GM23338 (cell line): Measurements from ENCODE around the gene MCCC1. TPM values are rescaled to one million over a fixed set of nuclear protein-coding genes. Genes with fewer than 3 reads are reported as not detected.

ENCODE experiments used
- ATAC-seq: fragments of 200-7000 bp; cut with Tn5 transposase; 3 replicates; pipeline ENCODE4 v1.9.1; 2020
- DNase-seq: peaks from one replicate; pipeline ENCODE4 v3.0.0-alpha.2; 2015; ENCODE audit warnings: low spot score
- H2AFZ ChIP-seq: fragments of 200-600 bp; sonication (generic); 2 replicates; pipeline ENCODE4 v1.8.0; 2016; ENCODE audit warnings: antibody characterized with exemption, mild to moderate bottlenecking, moderate library complexity
- H3F3A ChIP-seq: fragments of 200-600 bp; sonication (generic); replicated peaks from 2 replicates; pipeline ENCODE4 v1.8.0; 2017; ENCODE audit warnings: antibody characterized with exemption, mixed run types, low read depth
- H3K27ac ChIP-seq: fragments of 200-600 bp; sonication (generic); 2 replicates; pipeline ENCODE4 v1.6.1; 2016; ENCODE audit warnings: low read depth
- H3K27me3 ChIP-seq: fragments of 200-600 bp; sonication (generic); 2 replicates; pipeline ENCODE4 v1.8.0; 2016; ENCODE audit warnings: mild to moderate bottlenecking, mixed run types, moderate library complexity; ENCODE audit not compliant: insufficient read depth
- H3K36me3 ChIP-seq: fragments of 200-600 bp; sonication (generic); 2 replicates; pipeline ENCODE4 v1.8.0; 2016; ENCODE audit warnings: mild to moderate bottlenecking; ENCODE audit not compliant: insufficient read depth
- H3K4me1 ChIP-seq: fragments of 200-600 bp; sonication (generic); 2 replicates; pipeline ENCODE4 v1.8.0; 2016; ENCODE audit warnings: mild to moderate bottlenecking, moderate library complexity; ENCODE audit not compliant: insufficient read depth
- H3K4me2 ChIP-seq: fragments of 200-600 bp; sonication (generic); 2 replicates; pipeline ENCODE4 v1.7.1; 2017; ENCODE audit warnings: mixed run types
- H3K4me3 ChIP-seq: fragments of 200-600 bp; sonication (generic); 2 replicates; pipeline ENCODE4 v1.6.1; 2016; ENCODE audit warnings: mixed run types
- H3K79me2 ChIP-seq: fragments of 200-600 bp; sonication (generic); replicated peaks from 2 replicates; pipeline ENCODE4 v1.8.0; 2017; ENCODE audit warnings: mild to moderate bottlenecking; ENCODE audit not compliant: insufficient read depth
- H3K9me2 ChIP-seq: fragments of 200-600 bp; sonication (generic); 2 replicates; pipeline ENCODE4 v1.8.0; 2017; ENCODE audit not compliant: insufficient read depth
- H4K20me1 ChIP-seq: fragments of 200-600 bp; sonication (generic); replicated peaks from 2 replicates; pipeline ENCODE4 v1.8.0; 2017; ENCODE audit warnings: mild to moderate bottlenecking; ENCODE audit not compliant: insufficient read depth
- H3K27ac Mint-ChIP-seq: 2 replicates; pipeline ENCODE4 v1.8.0; 2020; ENCODE audit warnings: inconsistent platforms, mild to moderate bottlenecking, moderate library complexity, mixed read lengths
- H3K27me3 Mint-ChIP-seq: 3 replicates; pipeline ENCODE4 v1.8.0; 2022; ENCODE audit warnings: low read depth, mild to moderate bottlenecking, moderate library complexity, mixed read lengths, inconsistent platforms; ENCODE audit not compliant: insufficient read depth, poor library complexity
- H3K36me3 Mint-ChIP-seq: 3 replicates; pipeline ENCODE4 v1.8.0; 2021; ENCODE audit warnings: low read depth, mild to moderate bottlenecking, inconsistent platforms, moderate library complexity, mixed read lengths
- H3K4me1 Mint-ChIP-seq: 3 replicates; pipeline ENCODE4 v1.8.0; 2020; ENCODE audit warnings: mild to moderate bottlenecking, inconsistent platforms, mixed read lengths
- H3K4me3 Mint-ChIP-seq: 3 replicates; pipeline ENCODE4 v1.8.0; 2021; ENCODE audit warnings: moderate library complexity, mild to moderate bottlenecking, inconsistent platforms, mixed read lengths
- H3K9me3 Mint-ChIP-seq: 3 replicates; pipeline ENCODE4 v1.8.0; 2020; ENCODE audit warnings: moderate library complexity, mild to moderate bottlenecking, inconsistent platforms, mixed read lengths
- CREB1 ChIP-seq: fragments of 250-450 bp; sonication (Bioruptor Pico); IDR thresholded peaks from 2 replicates; pipeline ENCODE4 v1.5.0; 2020; ENCODE audit warnings: low read depth, mild to moderate bottlenecking, moderate library complexity
- ETS1 ChIP-seq: IDR thresholded peaks from 2 replicates; pipeline ENCODE4 v1.6.1; 2016; ENCODE audit warnings: antibody characterized with exemption
- EZH2phosphoT487 ChIP-seq: fragments of 200-600 bp; sonication (generic); IDR thresholded peaks from one replicate; pipeline ENCODE4 v1.8.1; 2018; ENCODE audit warnings: antibody characterized with exemption; ENCODE audit not compliant: unreplicated experiment
- JUNB ChIP-seq: IDR thresholded peaks from one replicate; pipeline ENCODE4 v1.6.1; 2016; ENCODE audit warnings: antibody characterized with exemption; ENCODE audit not compliant: unreplicated experiment
- NANOG ChIP-seq: IDR thresholded peaks from 2 replicates; pipeline ENCODE4 v1.6.1; 2016; ENCODE audit warnings: antibody characterized with exemption, borderline replicate concordance
- POLR2AphosphoS5 ChIP-seq: IDR thresholded peaks from 2 replicates; pipeline ENCODE4 v1.6.1; 2016; ENCODE audit warnings: antibody characterized with exemption, low read depth
- STAT1 ChIP-seq: IDR thresholded peaks from one replicate; pipeline ENCODE4 v1.6.1; 2016; ENCODE audit warnings: antibody characterized with exemption; ENCODE audit not compliant: unreplicated experiment
- ZNF331 ChIP-seq: fragments of 250-450 bp; sonication (Bioruptor Pico); IDR thresholded peaks from 2 replicates; pipeline ENCODE4 v1.5.0; 2020; ENCODE audit warnings: low read depth, mild to moderate bottlenecking, moderate library complexity
- polyA plus RNA-seq: library from polyadenylated mRNA; unstranded; fragments of >200 nt; fragmentation: Nextera tagmentation; extraction: Ambion mirVana; gene quantifications from 2 replicates; pipeline ENCODE4 v1.2.1, GENCODE V29; 2016
- total RNA-seq: library from RNA; depleted of rRNA; stranded (reverse); fragments of >200 nt; shearing (Covaris generic); gene quantifications from 2 replicates; pipeline ENCODE4 v1.2.3, GENCODE V29; 2014
- TF ChIP-seq, protein P1 (sequence below), 2 experiments: fragments of 200-600 bp in 1 of 2; sonication (generic) in 1 of 2; conservative IDR thresholded peaks; 2 replicates each; pipeline versions ENCODE4 v1.5.1 to v1.6.1; 2016 to 2017; ENCODE audit warnings: antibody characterized with exemption in 2 of 2, low read depth in 2 of 2, mild to moderate bottlenecking in 2 of 2, moderate library complexity in 1 of 2

The MCCC1 gene
- total and polyA plus RNA-seq, 2 experiments from 2014 or later = 20.2 to 24.2 TPM

- H3K36me3 Mint-ChIP-seq = peaks cover 41% of the 10 kb centered on the region
- no peaks in the 10 kb centered on the region for H3K9me3 Mint-ChIP-seq
- TF ChIP-seq EZH2phosphoT487 (no peak), POLR2AphosphoS5 (no peak), ZNF331 (no peak), CREB1 (CRISPR knock-in tag) (no peak), ETS1 (no peak)
- TF ChIP-seq, protein P1, sequence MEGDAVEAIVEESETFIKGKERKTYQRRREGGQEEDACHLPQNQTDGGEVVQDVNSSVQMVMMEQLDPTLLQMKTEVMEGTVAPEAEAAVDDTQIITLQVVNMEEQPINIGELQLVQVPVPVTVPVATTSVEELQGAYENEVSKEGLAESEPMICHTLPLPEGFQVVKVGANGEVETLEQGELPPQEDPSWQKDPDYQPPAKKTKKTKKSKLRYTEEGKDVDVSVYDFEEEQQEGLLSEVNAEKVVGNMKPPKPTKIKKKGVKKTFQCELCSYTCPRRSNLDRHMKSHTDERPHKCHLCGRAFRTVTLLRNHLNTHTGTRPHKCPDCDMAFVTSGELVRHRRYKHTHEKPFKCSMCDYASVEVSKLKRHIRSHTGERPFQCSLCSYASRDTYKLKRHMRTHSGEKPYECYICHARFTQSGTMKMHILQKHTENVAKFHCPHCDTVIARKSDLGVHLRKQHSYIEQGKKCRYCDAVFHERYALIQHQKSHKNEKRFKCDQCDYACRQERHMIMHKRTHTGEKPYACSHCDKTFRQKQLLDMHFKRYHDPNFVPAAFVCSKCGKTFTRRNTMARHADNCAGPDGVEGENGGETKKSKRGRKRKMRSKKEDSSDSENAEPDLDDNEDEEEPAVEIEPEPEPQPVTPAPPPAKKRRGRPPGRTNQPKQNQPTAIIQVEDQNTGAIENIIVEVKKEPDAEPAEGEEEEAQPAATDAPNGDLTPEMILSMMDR (conservative IDR thresholded peaks at IDR 0.05; ENCODE audit: low read depth in 2 of 2) = no peak
- Histone ChIP-seq H3K27ac (no peak overlapping the region), H3K4me1 (no peaks in the 10 kb centered on the region), H3K36me3 (peaks cover 13% of the 10 kb centered on the region; the same call in 1 of the 2 replicates), H3K27me3 (no peaks in the 10 kb centered on the region), H3K4me2 (no peak overlapping the region), H2AFZ (no peak overlapping the region), H4K20me1 (no peaks in the 10 kb centered on the region; the same call in 1 of the 2 replicates), H3K79me2 (no peaks in the 10 kb centered on the region), H3K9me2 (no peaks in the 10 kb centered on the region), H3F3A (peaks cover 6% of the 10 kb centered on the region; the same call in 1 of the 2 replicates), H3K4me3 (no peak overlapping the region)
- H3K27ac Mint-ChIP-seq = no peak overlapping the region
- peaks cover 7% of the 10 kb centered on the region; the same call in 2 of the 3 replicates for H3K4me1 Mint-ChIP-seq
- peaks cover 8% of the 10 kb centered on the region for H3K27me3 Mint-ChIP-seq
- H3K4me3 Mint-ChIP-seq = no peak overlapping the region
- DNase-seq (no peak), ATAC-seq (no peak)
These were observed 12.1 kb downstream of the MCCC1 start for GRCh38 chr3:183087184-183087583.

DNA sequence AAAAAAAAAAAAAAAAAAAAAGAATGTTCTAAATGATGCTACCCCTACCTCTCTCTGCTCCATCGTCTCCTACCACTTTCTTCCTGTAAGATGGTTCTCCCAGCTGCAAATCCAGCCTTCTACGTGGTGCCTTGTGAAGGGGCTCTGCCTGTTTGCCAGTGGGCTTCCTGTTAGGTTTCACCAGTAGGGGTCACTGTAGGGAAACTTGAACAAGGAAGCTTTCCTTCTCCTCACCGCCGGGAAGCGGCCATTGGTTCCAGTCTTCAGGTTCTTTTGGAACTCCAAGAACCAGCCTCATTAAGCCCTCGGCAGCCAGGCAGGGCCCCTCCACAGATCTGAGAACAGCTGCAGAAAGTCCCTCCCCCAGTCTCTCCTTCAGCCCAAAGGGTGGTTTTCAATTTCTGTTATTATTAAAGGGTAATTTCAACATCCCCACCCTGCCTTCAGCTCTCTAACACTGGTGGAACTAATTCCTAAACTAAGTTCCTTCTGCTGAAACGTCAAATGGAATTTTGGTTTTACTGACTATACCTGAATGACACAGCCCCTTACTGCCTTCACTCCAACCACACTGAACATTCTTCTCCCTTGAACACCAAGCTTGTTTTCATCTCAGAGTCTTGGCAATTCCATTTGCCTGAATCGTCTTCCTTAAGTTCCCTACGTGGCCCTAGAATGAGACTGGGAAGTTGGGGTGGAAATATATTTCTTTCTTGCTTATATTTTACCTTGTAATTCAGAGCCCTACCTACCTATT is 13.5 kb downstream of the MCCC1 start:
- ATAC-seq (peak; percentile 96), DNase-seq (peak; percentile 94)
- Histone ChIP-seq H3F3A (peaks cover 6% of the 10 kb centered on the region; the same call in 1 of the 2 replicates), H3K4me1 (no peaks in the 10 kb centered on the region), H3K79me2 (no peaks in the 10 kb centered on the region), H2AFZ (no peak overlapping the region), H4K20me1 (no peaks in the 10 kb centered on the region; the same call in 1 of the 2 replicates), H3K4me2 (no peak overlapping the region), H3K27me3 (no peaks in the 10 kb centered on the region), H3K9me2 (no peaks in the 10 kb centered on the region), H3K27ac (0 out of 2 replicates have a peak overlapping the region, but pooled peaks have one; percentile 65), H3K4me3 (no peak overlapping the region), H3K36me3 (peaks cover 13% of the 10 kb centered on the region)
- peaks cover 48% of the 10 kb centered on the region for H3K36me3 Mint-ChIP-seq
- no peak overlapping the region for H3K4me3 Mint-ChIP-seq
- peaks cover 7% of the 10 kb centered on the region; the same call in 2 of the 3 replicates for H3K4me1 Mint-ChIP-seq
- peaks cover 8% of the 10 kb centered on the region for H3K27me3 Mint-ChIP-seq
- H3K9me3 Mint-ChIP-seq = peaks cover 4% of the 10 kb centered on the region
- H3K27ac Mint-ChIP-seq = peak overlapping the region; percentile 58; the same call in 1 of the 2 replicates
- TF ChIP-seq NANOG (no peak), STAT1 (no peak), JUNB (no peak), CREB1 (CRISPR knock-in tag) (no peak)
- TF ChIP-seq, protein P1 (conservative IDR thresholded peaks at IDR 0.05; ENCODE audit: low read depth in 2 of 2) = peak; percentile 74 to 85
